Stomach (tissue), 4 donors: ENCODE measurements around the gene DQX1.

ENCODE experiments used
- CTCF ChIP-seq, 7 experiments: fragments of 450-650 bp in 4 of 7; fragments of 200-600 bp in 3 of 7; sonication (generic) in 3 of 7; IDR thresholded peaks; one replicate each; pipeline ENCODE4 v1.5.1; 2016 to 2019; ENCODE audit warnings: antibody characterized with exemption in 7 of 7, control low read depth in 2 of 7, mild to moderate bottlenecking in 1 of 7
- EP300 ChIP-seq: sonication (generic); formaldehyde crosslinking; IDR thresholded peaks from one replicate; pipeline ENCODE4 v1.6.1; 2017; ENCODE audit warnings: antibody characterized with exemption
- POLR2A ChIP-seq, 4 donors: fragments of 450-650 bp; IDR thresholded peaks; one replicate each; pipeline ENCODE4 v1.6.1; 2016; ENCODE audit warnings: antibody characterized with exemption in 4 of 4, control low read depth in 2 of 4, mild to moderate bottlenecking in 1 of 4, moderate library complexity in 1 of 4

GRCh38 chr2:74554820-74555531 is 28.9 kb upstream of the DQX1 start:
- TF ChIP-seq CTCF (IDR thresholded peaks at IDR 0.05), result no peak
- no peak for TF ChIP-seq EP300
- TF ChIP-seq POLR2A (IDR thresholded peaks at IDR 0.05), result peak in 1 of 4 donors; percentile 1
